Measurements from ENCODE around the gene CNTN2. TPM values are rescaled to one million over a fixed set of nuclear protein-coding genes. Genes with fewer than 3 reads are reported as not detected.

CNTN2 gene
- total RNA-seq, 2 donors from 2014 or later, result 5.1 TPM; not detected in 1

DNA sequence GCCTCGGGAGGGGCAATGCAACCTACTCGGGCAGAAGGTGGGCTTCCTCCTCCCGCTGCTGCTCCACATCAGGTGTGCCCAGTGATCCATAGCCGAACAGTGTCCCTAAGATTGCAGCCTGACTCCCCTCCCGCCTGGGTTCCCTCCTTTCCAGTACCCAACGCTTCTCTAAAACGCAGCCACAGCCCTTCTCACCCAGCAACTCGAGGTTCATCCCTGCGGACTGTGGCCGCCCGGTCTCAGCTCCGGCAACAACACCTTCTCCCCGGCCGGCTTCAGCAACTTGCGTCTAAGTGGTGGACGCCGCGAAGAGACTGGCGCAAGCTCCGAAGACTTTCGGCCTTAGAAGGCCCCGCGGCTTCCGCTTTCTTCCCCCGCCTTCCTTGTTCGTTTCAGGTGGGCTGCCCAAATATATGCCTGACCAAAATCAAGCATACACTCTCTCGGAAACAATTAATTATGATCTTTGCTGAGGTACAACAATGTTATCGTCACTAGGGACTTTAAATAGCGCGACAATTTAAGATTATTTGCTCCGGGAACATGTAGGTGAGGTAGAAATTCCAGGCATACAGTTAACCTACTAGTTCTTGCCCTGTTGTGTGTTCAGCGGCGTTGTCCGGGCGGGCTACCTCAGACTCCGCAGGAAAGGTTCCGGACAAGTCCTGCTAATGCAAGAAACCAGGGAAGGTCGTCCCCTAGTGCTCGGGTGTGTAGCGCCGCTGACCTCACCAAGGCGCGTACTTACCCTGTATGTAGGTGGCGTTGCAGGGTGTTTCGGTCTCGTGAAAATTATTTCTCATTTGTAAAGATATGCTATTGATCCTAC, 78.9 kb downstream of the CNTN2 start, which contains the start of gene RBBP5:
RBBP5 (minus strand) TSS at position 319 of the 829 bp plus-strand sequence; CDS start at position 214, 105 bp downstream.
- H3K9me3 ChIP-seq, result no peaks in the 10 kb centered on the region
- peak within 1 kb of the TSS; percentile 71 to 87 for H3K4me3 ChIP-seq
- peak within 1 kb of the TSS; percentile 92 to 93 for H3K27ac ChIP-seq
- TF ChIP-seq POLR2A (IDR thresholded peaks at IDR 0.05) (peak; percentile 26), POLR2AphosphoS5 (IDR thresholded peaks at IDR 0.05) (peak; percentile 94)
- TF ChIP-seq, protein P1, sequence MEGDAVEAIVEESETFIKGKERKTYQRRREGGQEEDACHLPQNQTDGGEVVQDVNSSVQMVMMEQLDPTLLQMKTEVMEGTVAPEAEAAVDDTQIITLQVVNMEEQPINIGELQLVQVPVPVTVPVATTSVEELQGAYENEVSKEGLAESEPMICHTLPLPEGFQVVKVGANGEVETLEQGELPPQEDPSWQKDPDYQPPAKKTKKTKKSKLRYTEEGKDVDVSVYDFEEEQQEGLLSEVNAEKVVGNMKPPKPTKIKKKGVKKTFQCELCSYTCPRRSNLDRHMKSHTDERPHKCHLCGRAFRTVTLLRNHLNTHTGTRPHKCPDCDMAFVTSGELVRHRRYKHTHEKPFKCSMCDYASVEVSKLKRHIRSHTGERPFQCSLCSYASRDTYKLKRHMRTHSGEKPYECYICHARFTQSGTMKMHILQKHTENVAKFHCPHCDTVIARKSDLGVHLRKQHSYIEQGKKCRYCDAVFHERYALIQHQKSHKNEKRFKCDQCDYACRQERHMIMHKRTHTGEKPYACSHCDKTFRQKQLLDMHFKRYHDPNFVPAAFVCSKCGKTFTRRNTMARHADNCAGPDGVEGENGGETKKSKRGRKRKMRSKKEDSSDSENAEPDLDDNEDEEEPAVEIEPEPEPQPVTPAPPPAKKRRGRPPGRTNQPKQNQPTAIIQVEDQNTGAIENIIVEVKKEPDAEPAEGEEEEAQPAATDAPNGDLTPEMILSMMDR (IDR thresholded peaks at IDR 0.05), result peak; percentile 33 to 73 (median 62)
- under 1% methylated on average over 46 of the region's 46 CpGs for WGBS
- no peaks in the 10 kb centered on the region for H3K36me3 ChIP-seq
- no peaks in the 10 kb centered on the region for H3K27me3 ChIP-seq (replicated peaks; ENCODE audit: insufficient read depth)
- H3K4me1 ChIP-seq (replicated peaks), result peaks cover 7% of the 10 kb centered on the region
- intact Hi-C loops (cut with DNase I), result loop anchor here (5.0 kb wide), 1 partner anchor 135 kb away; no protein-coding TSS in a partner anchor
- DNase-seq (ENCODE audit: low spot score), result peak; percentile 92

DNA sequence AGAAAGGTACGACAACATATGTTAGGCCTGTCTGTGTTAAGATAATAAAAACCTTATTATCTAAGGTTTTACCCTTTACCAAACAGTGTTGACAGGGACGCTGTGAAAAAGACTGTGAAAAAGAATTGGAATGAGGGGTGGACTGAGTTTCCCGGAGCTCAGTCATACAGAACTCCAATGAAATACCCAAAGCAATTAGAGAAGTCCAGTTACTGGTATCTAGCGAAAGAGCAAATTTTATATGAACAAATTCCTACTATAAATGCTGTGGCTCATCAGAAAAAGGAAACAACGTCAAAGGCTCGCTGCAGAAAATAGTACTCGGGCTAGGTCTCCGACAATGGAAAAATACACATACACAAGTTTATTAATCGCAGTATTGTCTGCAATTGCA, 79.5 kb downstream of the CNTN2 start:
- Histone ChIP-seq H3K36me3 (no peaks in the 10 kb centered on the region), H3K27ac (peak overlapping the region; percentile 92 to 93), H3K27me3 (replicated peaks; ENCODE audit: insufficient read depth) (no peaks in the 10 kb centered on the region), H3K4me1 (replicated peaks) (peaks cover 7% of the 10 kb centered on the region), H3K9me3 (no peaks in the 10 kb centered on the region), H3K4me3 (peak overlapping the region; percentile 71 to 87)
- TF ChIP-seq, protein P1 (IDR thresholded peaks at IDR 0.05), result no peak
- 19% methylated on average over 9 of the region's 9 CpGs for WGBS
- no peak for DNase-seq (ENCODE audit: low spot score)
- intact Hi-C loops (cut with DNase I), result loop anchor here (5.0 kb wide), 1 partner anchor 135 kb away; no protein-coding TSS in a partner anchor

DNA sequence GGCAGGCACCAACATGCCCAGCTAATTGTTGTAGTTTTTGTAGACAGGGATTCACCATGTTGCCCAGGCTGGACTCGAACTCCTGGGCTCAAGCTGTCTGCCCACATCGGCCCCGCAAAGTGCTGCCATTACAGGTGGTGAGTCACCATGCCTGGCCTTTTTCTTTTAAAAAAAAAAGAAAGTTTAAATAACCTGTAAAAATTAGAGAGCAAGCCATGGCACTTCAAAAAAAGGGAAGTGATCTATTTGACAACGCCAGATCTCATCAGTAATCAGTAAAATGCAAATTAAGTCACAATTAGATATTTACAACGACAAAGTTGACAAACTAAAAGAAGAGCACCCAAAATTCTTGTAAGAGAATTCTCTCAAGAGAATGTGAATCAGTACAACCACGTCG, 81.7 kb downstream of the CNTN2 start:
- Histone ChIP-seq H3K4me1 (replicated peaks) (peaks cover 7% of the 10 kb centered on the region), H3K27ac (no peak overlapping the region), H3K27me3 (replicated peaks; ENCODE audit: insufficient read depth) (no peaks in the 10 kb centered on the region), H3K9me3 (no peaks in the 10 kb centered on the region), H3K36me3 (no peaks in the 10 kb centered on the region), H3K4me3 (no peak overlapping the region)
- TF ChIP-seq, protein P1 (IDR thresholded peaks at IDR 0.05), result no peak
- TF ChIP-seq POLR2A (IDR thresholded peaks at IDR 0.05) (no peak), POLR2AphosphoS5 (IDR thresholded peaks at IDR 0.05) (no peak)
- intact Hi-C loops (cut with DNase I), result loop anchor here (5.0 kb wide), 1 partner anchor 133 kb away; no protein-coding TSS in a partner anchor
- DNase-seq (ENCODE audit: low spot score), result no peak
- whole genome bisulfite sequencing, result 69% methylated on average over 7 of the region's 7 CpGs

DNA sequence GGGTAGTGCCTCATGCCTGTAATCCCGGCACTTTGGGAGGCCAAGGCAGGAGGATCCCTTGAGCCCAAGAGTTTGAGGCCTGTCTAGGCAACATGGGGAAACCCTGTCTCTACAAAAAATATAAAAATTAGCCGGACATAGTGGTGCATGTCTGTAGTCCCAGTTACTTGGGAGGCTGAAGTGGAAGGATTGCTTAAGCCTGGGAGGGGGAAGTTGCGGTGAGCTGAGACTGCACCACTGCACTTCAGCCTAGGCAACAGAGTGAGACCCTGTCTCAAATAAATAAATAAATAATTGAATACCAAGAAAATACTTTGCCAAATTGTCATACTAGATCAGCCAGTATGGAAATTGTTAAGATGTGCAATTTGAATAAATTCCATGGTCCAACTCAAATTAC, 84.6 kb downstream of the CNTN2 start:
- Histone ChIP-seq H3K36me3 (no peaks in the 10 kb centered on the region), H3K9me3 (no peaks in the 10 kb centered on the region), H3K4me3 (no peak overlapping the region), H3K27ac (no peak overlapping the region), H3K4me1 (replicated peaks) (no peaks in the 10 kb centered on the region), H3K27me3 (replicated peaks; ENCODE audit: insufficient read depth) (no peaks in the 10 kb centered on the region)
- no peak for DNase-seq (ENCODE audit: low spot score)
- WGBS, result 81% methylated on average over 3 of the region's 3 CpGs
- TF ChIP-seq POLR2AphosphoS5 (IDR thresholded peaks at IDR 0.05) (no peak), POLR2A (IDR thresholded peaks at IDR 0.05) (no peak)
- TF ChIP-seq, protein P1 (IDR thresholded peaks at IDR 0.05), result no peak
- intact Hi-C loops (cut with DNase I), result no loop called here

Other genes starting within 250 kb of the CNTN2 start
- gene NFASC, start 172.3 kb upstream of the CNTN2 start, total RNA-seq, result 10 to 100 TPM in 1 of 2 donors, 1 to 10 TPM in 1; 3.7 to 13.2 TPM
- gene TMEM81, start 41.2 kb downstream of the CNTN2 start, total RNA-seq, result 1 to 10 TPM in 1 of 2 donors, under 1 TPM in 1; 0.73 to 2.2 TPM
- 10 to 100 TPM; 15.0 to 15.1 TPM for gene RBBP5, start 78.8 kb downstream of the CNTN2 start, total RNA-seq
- gene DSTYK, start 168.5 kb downstream of the CNTN2 start, total RNA-seq, result 10 to 100 TPM in 1 of 2 donors, 1 to 10 TPM in 1; 9.7 to 16.9 TPM
- 10 to 100 TPM in 1 of 2 donors, 1 to 10 TPM in 1; 1.5 to 10.6 TPM for gene TMCC2, start 184.7 kb downstream of the CNTN2 start, total RNA-seq

Measured in prostate gland (tissue), 2 donors.